Measurements from ENCODE around the gene DOCK11. TPM values are rescaled to one million over a fixed set of nuclear protein-coding genes. Genes with fewer than 3 reads are reported as not detected.
"Not testable (repeated sequence)": the region's sequence is repeated elsewhere in the genome, so short reads cannot be mapped to it uniquely, and the experiment has no call there.

The DOCK11 gene
- polyA plus RNA-seq, 6 donors from 2014 or later = 15.4 to 29.9 (median 19.7) TPM

DNA sequence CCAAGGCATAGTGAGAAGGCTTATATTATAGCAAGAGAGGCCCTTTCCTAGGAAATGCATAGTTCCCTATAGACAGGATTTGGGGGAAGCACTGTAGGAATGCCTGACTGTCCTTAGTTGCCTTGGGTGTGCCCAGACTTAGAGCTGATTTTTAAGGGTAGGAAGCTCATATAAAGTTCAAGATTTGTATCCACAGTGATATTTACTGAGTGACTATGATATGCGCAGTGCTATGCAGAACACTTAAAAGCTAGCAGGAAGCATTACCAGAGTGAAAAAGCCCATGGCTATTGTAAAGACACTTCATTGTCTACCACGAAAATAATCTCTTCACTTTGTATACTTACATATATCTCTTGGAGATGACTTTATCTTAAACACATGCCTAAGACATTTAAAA is 181.7 kb downstream of the DOCK11 start:
- Mint-ChIP-seq H3K4me1 (peaks cover 0 to 1% (median 1%) of the 10 kb centered on the region in 3 donors), H3K4me3 (no peak overlapping the region), H3K36me3 (peaks cover 1 to 10% of the 10 kb centered on the region in 2 donors), H3K27me3 (no peaks in the 10 kb centered on the region), H3K9me3 (no peaks in the 10 kb centered on the region), H3K27ac (no peak overlapping the region)
- DNase-seq (no peak), ATAC-seq (ENCODE audit: low read depth in 2 of 2) (no peak)

GRCh38 chrX:118679290-118679689 is 183.7 kb downstream of the DOCK11 start:
- no peaks in the 10 kb centered on the region for H3K9me3 Mint-ChIP-seq
- H3K27ac Mint-ChIP-seq = peak overlapping the region in 1 of 6 donors; percentile 69
- no peak overlapping the region for H3K4me3 Mint-ChIP-seq
- H3K4me1 Mint-ChIP-seq = peaks cover 0 to 9% (median 7%) of the 10 kb centered on the region in 3 donors
- H3K36me3 Mint-ChIP-seq = peaks cover 8% of the 10 kb centered on the region in 2 donors
- DNase-seq (no peak), ATAC-seq (ENCODE audit: low read depth in 2 of 2) (no peak)
- H3K27me3 Mint-ChIP-seq = no peaks in the 10 kb centered on the region

GRCh38 chrX:118682258-118683014 is 186.8 kb downstream of the DOCK11 start:
- Mint-ChIP-seq H3K27me3 (no peaks in the 10 kb centered on the region), H3K4me3 (no peak overlapping the region), H3K4me1 (peaks cover 0 to 9% (median 7%) of the 10 kb centered on the region in 3 donors), H3K36me3 (peaks cover 8% of the 10 kb centered on the region in 2 donors), H3K27ac (peak overlapping the region in 4 of 6 donors; percentile 19 to 76 (median 50)), H3K9me3 (no peaks in the 10 kb centered on the region)
- no peak for DNase-seq
- ATAC-seq (ENCODE audit: low read depth in 2 of 2) = no peak

- Mint-ChIP-seq H3K4me3 (no peak overlapping the region), H3K4me1 (peaks cover 0 to 9% (median 7%) of the 10 kb centered on the region in 3 donors), H3K9me3 (no peaks in the 10 kb centered on the region), H3K27ac (peak overlapping the region in 2 of 6 donors; percentile 15 to 76), H3K27me3 (no peaks in the 10 kb centered on the region), H3K36me3 (peaks cover 8% of the 10 kb centered on the region in 2 donors)
- DNase-seq (no peak), ATAC-seq (ENCODE audit: low read depth in 2 of 2) (no peak)
Observed at GRCh38 chrX:118685393-118685792, 189.8 kb downstream of the DOCK11 start.

- H3K27ac Mint-ChIP-seq = peak overlapping the region in 1 of 6 donors; percentile 34
- DNase-seq (no peak), ATAC-seq (ENCODE audit: low read depth in 2 of 2) (no peak)
- no peak overlapping the region for H3K4me3 Mint-ChIP-seq
- no peaks in the 10 kb centered on the region for H3K4me1 Mint-ChIP-seq
- no peaks in the 10 kb centered on the region for H3K36me3 Mint-ChIP-seq
- H3K9me3 Mint-ChIP-seq = no peaks in the 10 kb centered on the region
- H3K27me3 Mint-ChIP-seq = no peaks in the 10 kb centered on the region
Observed at GRCh38 chrX:118688935-118689334, 193.3 kb downstream of the DOCK11 start.

GRCh38 chrX:118693843-118694242 is 198.2 kb downstream of the DOCK11 start:
- Mint-ChIP-seq H3K9me3 (no peaks in the 10 kb centered on the region), H3K36me3 (no peaks in the 10 kb centered on the region), H3K27me3 (no peaks in the 10 kb centered on the region), H3K27ac (peak overlapping the region in 2 of 6 donors; percentile 20 to 24), H3K4me1 (peaks cover 13 to 23% (median 15%) of the 10 kb centered on the region in 3 donors), H3K4me3 (no peak overlapping the region)
- DNase-seq = no peak
- no peak for ATAC-seq (ENCODE audit: low read depth in 2 of 2)

GRCh38 chrX:118694638-118695037 is 199.0 kb downstream of the DOCK11 start:
- ATAC-seq (ENCODE audit: low read depth in 2 of 2) = no peak

GRCh38 chrX:118698516-118699170 is 203.0 kb downstream of the DOCK11 start:
- Mint-ChIP-seq H3K4me1 (peaks cover 20 to 33% (median 23%) of the 10 kb centered on the region in 3 donors), H3K27me3 (no peaks in the 10 kb centered on the region), H3K27ac (peak overlapping the region in 4 of 6 donors; percentile 22 to 63 (median 44)), H3K36me3 (no peaks in the 10 kb centered on the region), H3K4me3 (peak overlapping the region in 3 of 8 donors; percentile 7 to 65 (median 59)), H3K9me3 (peaks cover 0 to 2% (median 0%) of the 10 kb centered on the region in 7 donors)
- peak; percentile 84 to 85 for ATAC-seq (ENCODE audit: low read depth in 2 of 2)
- DNase-seq = peak; percentile 30

More at GRCh38 chrX:118694638-118695037, 199.0 kb downstream of the DOCK11 start:
- peak overlapping the region in 4 of 6 donors; percentile 2 to 81 (median 18) for H3K27ac Mint-ChIP-seq
- H3K9me3 Mint-ChIP-seq = no peaks in the 10 kb centered on the region
- no peaks in the 10 kb centered on the region for H3K27me3 Mint-ChIP-seq
- no peaks in the 10 kb centered on the region for H3K36me3 Mint-ChIP-seq
- H3K4me3 Mint-ChIP-seq = peak overlapping the region in 1 of 8 donors; percentile 37
- H3K4me1 Mint-ChIP-seq = peaks cover 20 to 30% (median 23%) of the 10 kb centered on the region in 3 donors
- DNase-seq = no peak

DNA sequence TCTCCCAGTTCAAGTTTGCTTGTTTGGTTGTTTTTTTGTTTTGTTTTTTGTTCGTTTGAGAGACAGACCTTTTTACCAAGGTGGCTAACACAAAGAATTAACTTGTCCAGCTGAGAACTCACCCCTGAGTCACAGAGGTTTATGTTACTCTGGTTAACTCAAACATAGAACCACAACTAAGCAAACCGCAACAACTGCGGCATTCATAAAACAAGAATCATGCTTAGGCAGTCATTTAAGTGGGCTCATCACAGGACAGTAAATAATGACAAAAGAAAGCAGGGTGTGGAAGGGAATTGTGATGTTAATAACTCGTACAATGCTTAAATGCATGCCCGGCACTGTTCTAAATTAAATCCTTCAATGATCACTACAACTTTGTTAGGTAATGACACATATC is 207.1 kb downstream of the DOCK11 start:
- H3K4me3 Mint-ChIP-seq = no peak overlapping the region
- peaks cover 13 to 22% (median 20%) of the 10 kb centered on the region in 3 donors for H3K4me1 Mint-ChIP-seq
- peak overlapping the region in 2 of 6 donors; percentile 27 to 86 for H3K27ac Mint-ChIP-seq
- H3K27me3 Mint-ChIP-seq = no peaks in the 10 kb centered on the region
- peaks cover 0 to 2% (median 0%) of the 10 kb centered on the region in 7 donors for H3K9me3 Mint-ChIP-seq
- ATAC-seq (ENCODE audit: low read depth in 2 of 2) (no peak), DNase-seq (no peak)
- no peaks in the 10 kb centered on the region for H3K36me3 Mint-ChIP-seq

DNA sequence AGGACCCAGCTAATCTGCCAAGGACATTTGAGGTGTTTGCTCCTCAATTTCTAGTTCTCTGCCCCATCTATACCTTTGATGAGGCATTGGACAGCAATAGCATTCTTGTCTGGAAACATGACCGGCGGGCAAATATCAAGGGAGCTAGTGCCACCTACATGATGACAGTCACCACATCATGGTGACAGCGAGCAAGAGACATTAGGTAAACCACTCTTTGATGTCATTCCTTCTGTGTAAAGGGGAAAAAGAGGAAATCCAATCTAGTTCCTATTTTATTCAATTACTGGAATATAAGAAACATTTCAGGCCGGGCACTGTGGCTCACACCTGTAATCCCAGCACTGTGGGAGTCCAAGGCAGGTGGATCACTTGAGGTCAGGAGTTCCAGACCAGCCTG is 211.1 kb downstream of the DOCK11 start:
- no peaks in the 10 kb centered on the region for H3K36me3 Mint-ChIP-seq
- peaks cover 7 to 10% (median 10%) of the 10 kb centered on the region in 3 donors for H3K4me1 Mint-ChIP-seq
- H3K9me3 Mint-ChIP-seq = peaks cover 0 to 2% (median 0%) of the 10 kb centered on the region in 7 donors
- no peak overlapping the region for H3K4me3 Mint-ChIP-seq
- DNase-seq = no peak
- peak overlapping the region in 3 of 6 donors; percentile 26 to 66 (median 59) for H3K27ac Mint-ChIP-seq
- no peaks in the 10 kb centered on the region for H3K27me3 Mint-ChIP-seq
- ATAC-seq (ENCODE audit: low read depth in 2 of 2) = no peak

- no peak for ATAC-seq (ENCODE audit: low read depth in 2 of 2)
- H3K27me3 Mint-ChIP-seq = no peaks in the 10 kb centered on the region
Observed at GRCh38 chrX:118714521-118714920, 218.9 kb downstream of the DOCK11 start.

GRCh38 chrX:118715917-118716316 is 220.3 kb downstream of the DOCK11 start:
- H3K4me1 Mint-ChIP-seq = peaks cover 31 to 54% (median 39%) of the 10 kb centered on the region in 3 donors
- not testable (repeated sequence) for DNase-seq; H3K27me3 Mint-ChIP-seq; H3K9me3 Mint-ChIP-seq; H3K36me3 Mint-ChIP-seq; ATAC-seq (ENCODE audit: low read depth in 2 of 2)
- H3K27ac Mint-ChIP-seq = peak overlapping the region in 5 of 6 donors; percentile 13 to 97 (median 86)
- H3K4me3 Mint-ChIP-seq = peak overlapping the region in 5 of 8 donors; percentile 4 to 72 (median 48)

More at GRCh38 chrX:118714521-118714920, 218.9 kb downstream of the DOCK11 start:
- H3K27ac Mint-ChIP-seq = peak overlapping the region in 5 of 6 donors; percentile 7 to 86 (median 59)
- no peak overlapping the region for H3K4me3 Mint-ChIP-seq
- DNase-seq = no peak
- H3K4me1 Mint-ChIP-seq = peaks cover 27 to 49% (median 36%) of the 10 kb centered on the region in 3 donors
- H3K9me3 Mint-ChIP-seq = peaks cover 0 to 3% (median 0%) of the 10 kb centered on the region in 7 donors
- no peaks in the 10 kb centered on the region for H3K36me3 Mint-ChIP-seq

- H3K36me3 Mint-ChIP-seq; DNase-seq; H3K9me3 Mint-ChIP-seq; H3K27me3 Mint-ChIP-seq; ATAC-seq (ENCODE audit: low read depth in 2 of 2): not testable (repeated sequence)
- H3K4me3 Mint-ChIP-seq = peak overlapping the region in 1 of 8 donors; percentile 40
- H3K4me1 Mint-ChIP-seq = peaks cover 35 to 58% (median 47%) of the 10 kb centered on the region in 3 donors
- peak overlapping the region in 3 of 6 donors; percentile 54 to 88 (median 62) for H3K27ac Mint-ChIP-seq
Observed at GRCh38 chrX:118716833-118717232, 221.2 kb downstream of the DOCK11 start.

Measured in naive B cell (primary cell).